GM19025 (cell line): ENCODE data around the gene BPIFB1.

ENCODE experiments used
- ATAC-seq: cut with Tn5 transposase; IDR thresholded peaks from one replicate; pipeline ENCODE4 v1.9.1; 2021; ENCODE audit warnings: mild to moderate bottlenecking, low read depth, moderate library complexity; ENCODE audit not compliant: unreplicated experiment

Gene BPIFB1

GRCh38 chr20:33352258-33353012, 69.4 kb downstream of the BPIFB1 start:
- ATAC-seq = no peak

GRCh38 chr20:33353013-33353402, 70.0 kb downstream of the BPIFB1 start:
- no peak for ATAC-seq
